ENCODE data around the gene NFKB1.

NFKB1 gene

GRCh38 chr4:102502543-102502818 is 1.3 kb downstream of the NFKB1 start:
- DNase-seq: no peak

- DNase-seq: peak in 1 of 2 experiments; percentile 38
Measured at GRCh38 chr4:102503301-102503746, 2.2 kb downstream of the NFKB1 start.

GRCh38 chr4:102503831-102504786 is 3.0 kb downstream of the NFKB1 start:
- DNase-seq: no peak

- no peak for DNase-seq
Measured at GRCh38 chr4:102504941-102505340, 3.8 kb downstream of the NFKB1 start.

GRCh38 chr4:102505708-102506107 is 4.5 kb downstream of the NFKB1 start:
- no peak for DNase-seq

- no peak for DNase-seq
Measured at GRCh38 chr4:102506523-102506922, 5.4 kb downstream of the NFKB1 start.

- DNase-seq: no peak
Measured at GRCh38 chr4:102511830-102512605, 10.9 kb downstream of the NFKB1 start.

- DNase-seq: no peak
Measured at GRCh38 chr4:102514298-102514964, 13.3 kb downstream of the NFKB1 start.

GRCh38 chr4:102517753-102518152 is 16.6 kb downstream of the NFKB1 start:
- DNase-seq: no peak

GRCh38 chr4:102518703-102519131 is 17.6 kb downstream of the NFKB1 start:
- DNase-seq: no peak

GRCh38 chr4:102519925-102520324 is 18.8 kb downstream of the NFKB1 start:
- no peak for DNase-seq

- no peak for DNase-seq
Measured at GRCh38 chr4:102521570-102521969, 20.4 kb downstream of the NFKB1 start.

GRCh38 chr4:102522031-102522440 is 20.9 kb downstream of the NFKB1 start:
- no peak for DNase-seq

- DNase-seq: no peak
Measured at GRCh38 chr4:102524691-102525090, 23.5 kb downstream of the NFKB1 start.

- DNase-seq: peak; percentile 66 to 73
Measured at GRCh38 chr4:102525097-102525496, 23.9 kb downstream of the NFKB1 start.

- DNase-seq: no peak
Measured at GRCh38 chr4:102525504-102525903, 24.3 kb downstream of the NFKB1 start.

GRCh38 chr4:102526532-102526931 is 25.4 kb downstream of the NFKB1 start:
- no peak for DNase-seq

- no peak for DNase-seq
Measured at GRCh38 chr4:102527695-102528283, 26.6 kb downstream of the NFKB1 start.

GRCh38 chr4:102529977-102530376 is 28.8 kb downstream of the NFKB1 start:
- DNase-seq: no peak

- DNase-seq: no peak
Measured at GRCh38 chr4:102530986-102531385, 29.8 kb downstream of the NFKB1 start.

GRCh38 chr4:102531462-102531861 is 30.3 kb downstream of the NFKB1 start:
- no peak for DNase-seq

GRCh38 chr4:102533348-102533747 is 32.2 kb downstream of the NFKB1 start:
- DNase-seq: no peak

GRCh38 chr4:102533904-102534303 is 32.7 kb downstream of the NFKB1 start:
- no peak for DNase-seq
